NCI-H510A (cell line): ENCODE results near the gene PSME3.

Experiments
- DNase-seq: peaks from one replicate; lab custom pipeline; 2025; lab: John Stamatoyannopoulos, UW

Gene PSME3, protein sequence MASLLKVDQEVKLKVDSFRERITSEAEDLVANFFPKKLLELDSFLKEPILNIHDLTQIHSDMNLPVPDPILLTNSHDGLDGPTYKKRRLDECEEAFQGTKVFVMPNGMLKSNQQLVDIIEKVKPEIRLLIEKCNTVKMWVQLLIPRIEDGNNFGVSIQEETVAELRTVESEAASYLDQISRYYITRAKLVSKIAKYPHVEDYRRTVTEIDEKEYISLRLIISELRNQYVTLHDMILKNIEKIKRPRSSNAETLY

GRCh38 chr17:42832934-42833766, at the start of gene PSME3:
Gene PSME3, plus strand, starts transcription at chr17:42833397. Its CDS starts 235 bp downstream, at chr17:42833632.
- DNase-seq, result peak; percentile 80

- no peak for DNase-seq
Observed at GRCh38 chr17:42783791-42784138, 49.4 kb upstream of the PSME3 start.

DNA sequence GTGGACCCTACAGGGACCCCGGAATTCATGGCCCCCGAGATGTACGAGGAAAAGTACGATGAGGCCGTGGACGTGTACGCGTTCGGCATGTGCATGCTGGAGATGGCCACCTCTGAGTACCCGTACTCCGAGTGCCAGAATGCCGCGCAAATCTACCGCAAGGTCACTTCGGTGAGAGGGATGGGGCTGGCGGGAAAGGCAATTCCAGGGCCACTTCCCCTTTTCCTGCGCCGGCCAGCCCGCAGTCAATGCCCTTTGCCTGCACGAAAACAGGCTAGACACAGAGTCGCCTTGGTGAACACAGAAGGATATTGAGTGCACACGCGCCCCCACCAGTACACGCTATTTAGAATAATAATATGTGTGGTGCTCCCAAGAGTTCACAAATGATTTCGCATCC, 48.8 kb upstream of the PSME3 start:
- DNase-seq, result no peak

DNA sequence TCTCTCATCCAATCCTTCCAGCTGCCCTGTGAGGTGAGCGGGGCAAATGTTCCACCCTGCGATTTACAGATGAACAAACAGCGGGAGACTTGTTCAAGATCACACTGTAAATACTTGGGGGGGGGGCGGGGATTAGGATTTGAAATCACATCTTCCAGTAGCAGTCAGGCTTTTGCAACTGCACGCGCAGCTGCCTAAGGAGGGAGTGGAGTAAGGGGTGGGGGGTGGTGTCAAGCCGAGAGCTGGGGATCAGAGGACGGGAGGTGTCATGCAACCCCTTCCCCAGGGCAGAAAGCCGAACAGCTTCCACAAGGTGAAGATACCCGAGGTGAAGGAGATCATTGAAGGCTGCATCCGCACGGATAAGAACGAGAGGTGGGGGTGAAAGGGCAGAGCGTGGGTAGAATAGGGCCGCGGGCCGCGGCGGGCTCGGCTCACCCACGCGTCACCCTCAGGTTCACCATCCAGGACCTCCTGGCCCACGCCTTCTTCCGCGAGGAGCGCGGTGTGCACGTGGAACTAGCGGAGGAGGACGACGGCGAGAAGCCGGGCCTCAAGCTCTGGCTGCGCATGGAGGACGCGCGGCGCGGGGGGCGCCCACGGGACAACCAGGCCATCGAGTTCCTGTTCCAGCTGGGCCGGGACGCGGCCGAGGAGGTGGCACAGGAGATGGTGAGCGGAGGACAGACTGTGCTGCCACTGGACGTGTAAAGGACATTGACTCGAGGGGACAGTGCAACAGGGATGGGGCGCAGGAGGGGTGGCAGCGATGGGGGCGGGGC, 48.2 kb upstream of the PSME3 start:
- DNase-seq, result no peak

DNA sequence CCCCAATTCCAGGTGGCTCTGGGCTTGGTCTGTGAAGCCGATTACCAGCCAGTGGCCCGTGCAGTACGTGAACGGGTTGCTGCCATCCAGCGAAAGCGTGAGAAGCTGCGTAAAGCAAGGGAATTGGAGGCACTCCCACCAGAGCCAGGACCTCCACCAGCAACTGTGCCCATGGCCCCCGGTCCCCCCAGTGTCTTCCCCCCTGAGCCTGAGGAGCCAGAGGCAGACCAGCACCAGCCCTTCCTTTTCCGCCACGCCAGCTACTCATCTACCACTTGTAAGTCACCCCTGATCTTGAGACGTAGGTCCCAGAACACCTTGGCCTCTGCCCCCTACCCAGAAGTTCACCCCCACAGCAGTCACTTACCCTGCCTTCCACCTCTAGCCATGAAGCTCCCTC, 45.9 kb upstream of the PSME3 start:
- no peak for DNase-seq

DNA sequence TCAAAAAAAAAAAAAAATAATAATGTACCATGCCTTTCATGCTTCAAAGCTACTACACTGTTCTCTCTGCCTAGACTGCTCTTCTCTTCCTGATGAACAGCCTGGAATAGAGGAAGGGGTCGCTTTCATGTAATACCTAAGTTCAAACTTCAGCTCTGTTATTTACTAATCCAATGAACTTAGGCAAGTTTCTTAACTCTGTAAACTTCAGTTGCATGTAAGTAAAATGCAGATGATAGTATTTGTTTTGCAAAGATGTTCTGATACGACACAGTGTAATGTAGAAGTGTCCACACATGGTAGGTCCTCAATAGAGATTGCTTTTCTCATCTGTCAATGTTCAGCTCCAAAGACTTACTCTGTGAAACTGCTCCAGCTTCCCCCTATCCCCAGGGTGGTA, 41.2 kb upstream of the PSME3 start:
- no peak for DNase-seq

DNA sequence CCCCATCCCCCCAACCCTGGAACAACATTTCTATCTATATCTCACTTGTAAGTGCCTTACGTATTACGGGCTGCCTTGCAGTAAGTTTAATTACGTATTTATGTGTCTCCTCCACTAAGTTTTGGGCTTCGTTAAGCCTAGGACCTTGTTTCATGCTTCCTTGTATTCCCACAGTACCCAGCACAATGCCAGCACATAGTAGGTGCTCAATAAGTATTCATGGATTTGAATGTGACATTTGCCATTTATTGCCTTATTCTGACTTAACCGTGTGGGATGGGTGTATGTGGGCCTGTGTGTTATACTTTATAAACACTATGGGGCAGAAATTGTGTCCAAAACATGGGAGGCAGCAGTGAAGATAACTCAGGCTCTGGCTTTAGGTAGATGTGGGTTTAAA, 40.7 kb upstream of the PSME3 start:
- DNase-seq, result no peak

DNA sequence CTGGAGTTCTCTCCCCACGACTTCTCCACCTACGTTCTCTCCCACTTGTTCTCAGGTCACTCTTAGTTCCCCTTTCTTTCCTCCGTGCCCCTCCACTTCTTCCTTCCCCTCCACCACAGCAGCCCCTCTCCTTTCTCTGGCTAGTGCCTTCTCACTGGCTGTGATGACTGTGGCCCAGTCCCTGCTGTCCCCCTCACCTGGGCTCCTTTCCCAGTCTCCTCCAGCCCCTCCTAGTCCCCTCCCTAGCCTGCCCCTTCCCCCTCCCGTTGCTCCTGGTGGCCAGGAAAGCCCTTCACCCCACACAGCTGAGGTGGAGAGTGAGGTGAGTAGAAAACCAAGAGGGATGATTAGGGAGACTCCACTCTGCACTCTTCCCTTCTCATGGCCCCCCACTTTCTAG, 38.1 kb upstream of the PSME3 start:
- DNase-seq, result no peak

DNA sequence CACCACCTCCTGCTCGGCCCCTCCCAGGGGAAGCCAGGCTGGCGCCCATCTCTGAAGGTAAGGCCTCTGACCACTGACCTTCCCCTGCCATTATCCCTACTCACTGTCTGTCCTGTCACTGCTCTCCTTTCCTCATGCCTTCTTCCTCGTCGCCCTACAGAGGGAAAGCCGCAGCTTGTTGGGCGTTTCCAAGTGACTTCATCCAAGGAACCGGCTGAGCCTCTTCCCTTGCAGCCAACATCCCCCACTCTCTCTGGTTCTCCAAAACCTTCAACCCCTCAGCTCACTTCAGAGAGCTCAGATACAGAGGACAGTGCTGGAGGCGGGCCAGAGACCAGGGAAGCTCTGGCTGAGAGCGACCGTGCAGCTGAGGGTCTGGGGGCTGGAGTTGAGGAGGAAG, 37.7 kb upstream of the PSME3 start:
- DNase-seq, result no peak

DNA sequence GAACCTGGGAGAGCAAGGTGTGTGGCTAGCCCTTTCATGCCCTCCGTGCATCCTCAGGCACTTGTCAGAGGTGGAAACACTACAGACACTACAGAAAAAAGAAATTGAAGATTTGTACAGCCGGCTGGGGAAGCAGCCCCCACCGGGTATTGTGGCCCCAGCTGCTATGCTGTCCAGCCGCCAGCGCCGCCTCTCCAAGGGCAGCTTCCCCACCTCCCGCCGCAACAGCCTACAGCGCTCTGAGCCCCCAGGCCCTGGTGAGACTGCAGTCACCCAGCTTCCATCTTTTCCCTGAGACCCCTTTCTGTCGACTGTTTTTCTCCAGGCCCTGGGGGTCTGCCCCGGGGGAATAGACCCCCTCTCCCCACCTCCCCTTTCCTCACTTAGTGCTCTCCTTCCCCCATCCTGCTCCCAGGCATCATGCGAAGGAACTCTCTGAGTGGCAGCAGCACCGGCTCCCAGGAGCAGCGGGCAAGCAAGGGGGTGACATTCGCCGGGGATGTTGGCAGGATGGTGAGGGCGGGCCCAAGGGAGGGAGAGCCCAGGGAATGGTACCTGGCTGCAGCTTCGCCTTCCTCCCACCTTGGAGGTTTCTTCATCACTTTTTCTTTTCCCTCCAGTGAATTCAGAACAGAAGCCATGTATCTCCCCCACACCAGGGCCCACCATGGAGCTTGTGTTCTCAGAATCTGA, 37.0 kb upstream of the PSME3 start:
- no peak for DNase-seq

GRCh38 chr17:42797067-42798007, 35.9 kb upstream of the PSME3 start:
- DNase-seq, result no peak

DNA sequence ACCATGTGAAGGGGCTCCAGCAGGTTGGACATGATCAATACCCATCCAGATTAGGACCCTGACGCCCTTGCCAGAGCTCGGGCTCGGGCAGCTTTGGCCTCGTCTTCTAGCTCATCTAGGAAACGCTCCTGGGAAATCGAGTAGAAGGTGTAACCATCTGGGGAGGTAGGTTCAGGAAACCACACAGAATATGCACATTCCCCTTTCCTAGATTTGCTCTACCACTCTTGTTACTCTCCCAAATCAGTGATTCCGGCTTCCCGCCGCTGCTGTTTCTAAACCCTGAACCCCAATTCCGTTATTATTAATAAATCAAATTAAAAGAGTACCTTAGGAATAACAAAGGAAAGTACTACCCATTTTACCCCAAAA, 35.2 kb upstream of the PSME3 start:
- no peak for DNase-seq

DNA sequence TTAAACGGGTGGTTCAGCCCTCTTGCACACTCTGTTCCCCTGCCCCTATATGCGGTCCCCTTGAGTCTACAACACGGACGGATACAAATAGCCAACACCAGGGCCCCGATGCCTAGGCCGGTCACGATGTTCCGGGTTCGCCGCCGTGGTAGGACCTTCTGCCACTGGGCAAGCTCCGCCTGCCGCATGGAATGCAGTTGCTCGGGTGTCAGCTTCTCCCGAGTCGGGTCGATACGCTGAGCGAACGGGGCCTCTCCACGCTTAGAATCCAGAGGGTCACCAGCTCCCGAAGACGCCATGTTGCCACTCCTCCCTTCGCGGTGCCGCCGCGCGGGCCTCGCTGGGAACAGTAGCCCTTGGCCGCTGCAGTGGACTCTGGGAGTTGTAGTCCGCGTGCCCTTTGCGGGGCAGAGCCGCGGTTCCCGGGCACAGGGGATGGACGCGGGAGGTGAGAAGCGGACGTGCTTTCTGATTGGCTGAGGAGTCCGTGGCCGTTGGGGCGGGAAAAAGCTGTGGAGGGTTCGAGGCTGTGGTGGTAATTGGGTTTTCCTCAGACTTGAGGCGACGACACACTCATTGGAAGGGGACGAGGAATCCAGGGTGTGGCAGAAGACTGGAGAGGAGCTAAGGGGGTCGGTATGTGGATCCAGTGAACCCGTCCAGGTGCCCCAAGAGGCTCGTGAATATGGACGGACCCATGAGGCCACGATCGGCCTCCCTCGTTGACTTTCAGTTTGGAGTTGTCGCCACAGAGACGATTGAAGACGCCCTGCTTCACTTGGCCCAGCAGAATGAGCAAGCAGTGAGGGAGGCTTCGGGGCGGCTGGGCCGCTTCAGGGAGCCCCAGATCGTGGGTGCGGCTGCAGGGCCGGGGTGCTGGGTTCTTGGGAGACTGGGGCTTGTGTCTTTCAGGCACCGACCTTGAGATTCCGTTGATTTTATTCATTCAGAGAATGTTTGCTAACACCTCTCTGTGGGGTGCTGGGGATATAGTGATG, 34.5 kb upstream of the PSME3 start, which contains the start of the genes CNTD1 and COA3:
Gene CNTD1, plus strand, starts transcription at position 479 of the 998 bp plus-strand sequence. Its CDS starts 207 bp downstream, at position 686.
Gene COA3, minus strand, starts transcription at position 322 of the 998 bp plus-strand sequence. Its CDS starts 23 bp downstream, at position 299.
- peak; percentile 76 for DNase-seq

GRCh38 chr17:42803074-42803883, 29.9 kb upstream of the PSME3 start:
- DNase-seq, result no peak

DNA sequence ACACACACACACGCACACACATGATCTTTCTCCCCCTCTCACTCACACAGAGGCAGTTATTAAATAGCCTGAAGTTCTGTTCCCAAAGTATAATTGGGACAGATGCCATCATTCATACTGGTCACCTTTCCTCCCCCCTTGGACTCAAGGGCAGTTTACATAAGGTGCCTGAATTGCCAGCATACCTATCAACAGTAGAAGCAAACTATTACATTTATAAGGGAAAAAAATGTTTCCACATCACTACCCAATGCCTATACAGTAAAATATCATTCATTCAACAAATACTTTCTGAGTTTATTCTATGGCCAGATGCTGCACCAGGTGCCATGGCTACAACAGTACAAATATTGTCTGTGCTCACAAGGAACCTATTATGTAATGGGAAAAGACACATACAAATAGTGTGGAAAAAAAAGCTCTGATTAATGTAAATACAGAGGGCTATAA, 28.3 kb upstream of the PSME3 start:
- DNase-seq, result no peak

DNA sequence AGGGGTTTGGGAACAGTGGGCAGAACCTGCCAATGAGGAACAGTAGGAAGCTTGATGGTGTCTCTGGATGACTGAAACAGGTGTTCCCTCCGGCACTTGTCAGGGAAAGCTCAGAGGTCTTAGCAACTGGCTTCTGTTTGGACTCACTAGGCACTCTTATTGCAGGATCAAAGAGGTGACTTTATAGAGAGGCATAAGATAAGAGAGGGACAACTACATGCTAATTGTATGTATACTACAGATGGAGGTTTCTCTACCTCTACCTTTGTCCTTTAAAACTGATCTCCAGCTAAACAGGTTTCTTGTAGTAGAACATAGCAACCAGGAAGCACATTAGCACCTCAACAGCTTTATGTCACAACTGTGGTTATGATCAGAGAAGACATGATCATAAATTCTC, 26.9 kb upstream of the PSME3 start:
- no peak for DNase-seq

GRCh38 chr17:42809250-42809649, 23.9 kb upstream of the PSME3 start:
- no peak for DNase-seq

GRCh38 chr17:42814633-42815399, 18.4 kb upstream of the PSME3 start:
- DNase-seq, result peak; percentile 18
